Activated T-cell treated with anti-CD3 and anti-CD28 coated beads for 4 hours (primary cell): ENCODE results near the gene NHERF1.

Experiments
- DNase-seq: peaks from one replicate; pipeline ENCODE4 v3.0.0-alpha.2; 2020

The NHERF1 gene

DNA sequence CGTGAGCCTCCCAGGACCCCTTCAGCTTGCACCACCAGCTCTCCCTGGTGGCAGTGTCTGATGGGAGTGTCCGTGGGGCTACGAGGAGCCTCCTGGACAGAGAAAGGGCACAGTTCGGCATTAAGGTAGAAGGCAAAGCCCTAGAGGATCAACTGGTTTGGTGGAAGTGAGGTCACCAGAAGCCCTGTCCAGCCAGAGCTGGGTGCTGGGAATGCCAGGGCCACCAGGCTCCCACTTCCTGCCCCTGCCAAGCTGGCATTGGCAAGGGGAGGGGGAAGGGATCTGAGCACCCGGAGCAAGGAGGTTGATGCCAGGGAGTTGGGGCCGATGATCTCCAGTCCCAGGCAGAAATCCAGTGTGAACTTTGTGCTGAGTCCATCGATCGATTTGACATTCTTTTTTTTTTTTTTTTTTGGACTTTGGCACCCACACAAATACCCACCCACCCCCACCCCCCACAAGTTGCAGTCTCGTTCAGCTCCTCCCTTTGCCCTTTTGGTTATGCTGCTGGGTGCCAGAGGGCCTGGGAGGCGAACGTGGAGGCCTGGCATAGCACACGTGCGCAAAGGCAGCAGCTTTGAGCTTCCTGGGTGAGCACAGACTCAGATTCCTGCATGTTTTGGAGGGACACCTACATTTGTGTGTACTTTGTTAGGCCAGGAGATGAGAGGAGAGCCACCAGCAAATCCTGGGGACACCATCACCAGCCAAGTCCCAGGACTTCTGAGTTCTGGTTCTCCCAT is 2.1 kb downstream of the NHERF1 start:
- DNase-seq: no peak

DNA sequence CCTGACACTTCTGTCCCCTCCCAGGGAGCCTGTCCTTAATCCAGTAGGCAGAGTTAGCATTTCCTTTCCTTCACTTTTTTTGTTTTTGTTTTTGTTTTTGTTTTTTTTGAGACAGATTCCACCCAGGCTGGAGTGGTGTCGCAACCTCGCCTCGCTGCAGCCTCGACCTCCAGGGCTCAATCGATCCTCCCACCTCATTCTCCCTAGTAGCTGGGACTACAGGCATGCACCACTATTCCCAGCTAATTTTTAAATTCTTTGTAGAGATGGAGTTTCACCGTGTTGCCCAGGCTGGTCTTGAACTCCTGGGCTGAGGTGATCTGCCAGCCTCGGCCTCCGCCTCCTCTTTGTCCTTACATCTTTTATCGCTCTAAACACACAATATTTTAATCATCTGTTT is 4.0 kb downstream of the NHERF1 start:
- no peak for DNase-seq

DNA sequence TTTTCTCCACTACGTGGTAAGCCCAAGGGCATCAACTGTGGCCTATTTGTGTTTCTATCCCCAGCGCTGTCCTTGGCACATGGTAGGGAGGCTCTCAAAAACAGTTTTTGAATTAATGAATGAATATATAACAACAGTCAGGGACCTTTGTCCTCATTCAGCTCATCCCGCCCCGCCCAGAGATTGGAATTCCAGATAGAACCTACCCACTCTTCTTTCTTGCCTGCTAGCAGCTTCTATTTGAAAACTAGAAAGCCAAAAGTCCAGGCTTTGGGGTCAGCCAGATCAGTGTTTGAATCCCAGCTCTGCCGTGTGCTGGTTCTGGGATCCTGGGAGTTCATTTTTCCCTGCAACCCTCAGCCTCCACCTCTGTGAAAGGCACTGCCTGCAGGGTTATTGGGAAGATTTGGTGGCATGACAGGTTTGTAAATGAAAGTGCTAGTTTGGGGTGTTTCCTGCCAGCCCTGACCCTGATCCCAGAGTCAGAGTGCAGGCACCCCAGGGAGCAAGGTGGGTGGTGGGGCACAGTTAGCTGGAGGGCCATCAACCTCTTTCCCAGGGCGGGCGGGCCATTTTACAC is 4.5 kb downstream of the NHERF1 start:
- no peak for DNase-seq

DNA sequence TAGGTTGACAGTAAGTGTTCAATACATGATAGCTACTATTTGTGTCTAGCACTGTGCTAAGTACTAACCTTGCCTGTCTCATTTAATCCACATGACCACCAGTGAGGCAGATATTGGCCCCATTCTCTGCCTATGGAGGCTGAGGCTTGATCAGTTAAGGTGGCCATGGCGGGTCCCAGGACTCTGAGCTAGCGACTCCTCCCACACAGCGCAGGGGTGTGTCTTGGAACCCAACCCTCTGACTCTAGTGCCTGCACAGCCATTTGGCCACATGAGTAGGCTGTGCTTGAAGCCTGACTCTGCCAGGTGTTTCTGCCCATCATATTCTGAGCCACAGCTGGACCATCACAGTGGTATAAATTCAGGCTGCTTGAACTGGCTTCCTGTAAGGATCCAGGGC is 6.4 kb downstream of the NHERF1 start:
- DNase-seq: no peak

DNA sequence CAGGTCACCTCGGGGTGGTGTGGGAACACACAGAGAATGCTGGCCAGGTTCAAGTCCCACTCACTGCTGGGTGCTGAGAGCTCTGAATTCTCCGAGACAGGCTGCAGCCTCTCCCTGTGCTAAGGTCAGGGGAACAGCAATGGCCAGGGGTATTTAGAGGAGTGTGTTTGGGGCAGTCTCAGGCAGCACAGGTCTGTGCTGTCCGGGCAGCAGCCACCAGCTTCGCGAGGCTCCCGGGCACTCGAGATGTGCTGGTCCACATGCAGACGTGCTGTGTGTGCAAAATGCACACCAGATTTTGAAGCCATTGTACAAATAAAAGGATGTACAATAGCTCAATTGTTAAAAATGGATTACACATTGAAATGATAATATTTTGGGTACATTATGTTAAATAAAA is 7.1 kb downstream of the NHERF1 start:
- no peak for DNase-seq

DNA sequence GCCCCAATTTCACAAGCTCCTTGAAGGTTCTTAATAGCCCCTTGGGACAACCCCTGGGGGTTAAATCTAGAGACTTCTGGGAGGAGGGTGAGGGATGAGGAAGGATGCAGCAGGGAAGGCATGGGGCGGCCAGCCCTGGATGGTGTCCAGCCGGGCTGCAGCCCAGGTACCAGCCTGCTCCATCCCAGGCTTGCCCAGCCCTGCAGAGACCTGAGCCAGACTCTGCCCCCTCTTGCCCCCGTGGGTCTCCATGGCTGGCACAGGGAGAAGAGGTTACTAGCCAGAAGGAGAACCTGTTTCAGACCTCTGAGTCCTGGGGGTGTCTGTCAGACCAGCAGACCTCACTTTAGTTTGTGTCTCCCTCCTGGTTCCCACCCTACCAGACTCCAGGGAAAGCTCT is 8.5 kb downstream of the NHERF1 start:
- no peak for DNase-seq

DNA sequence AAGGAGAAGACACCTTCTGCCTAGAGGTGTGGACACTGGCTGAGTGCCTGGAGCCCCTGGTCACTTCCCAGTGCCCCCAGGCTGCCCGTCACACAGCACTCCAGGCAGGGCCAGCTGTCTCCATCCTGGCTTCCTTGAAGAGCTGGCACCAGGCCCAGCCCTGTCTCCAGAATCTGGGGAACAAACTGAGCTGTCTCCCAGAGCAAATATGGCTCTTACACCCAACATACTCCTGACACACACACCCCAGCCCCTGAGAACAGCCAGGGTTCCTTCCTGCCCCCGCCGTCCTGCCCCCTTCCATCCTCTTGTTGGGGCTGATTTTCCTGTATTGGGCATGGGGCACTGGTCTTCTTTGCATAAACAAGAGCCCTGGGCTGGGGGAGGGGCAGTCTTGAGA is 9.1 kb downstream of the NHERF1 start:
- no peak for DNase-seq

DNA sequence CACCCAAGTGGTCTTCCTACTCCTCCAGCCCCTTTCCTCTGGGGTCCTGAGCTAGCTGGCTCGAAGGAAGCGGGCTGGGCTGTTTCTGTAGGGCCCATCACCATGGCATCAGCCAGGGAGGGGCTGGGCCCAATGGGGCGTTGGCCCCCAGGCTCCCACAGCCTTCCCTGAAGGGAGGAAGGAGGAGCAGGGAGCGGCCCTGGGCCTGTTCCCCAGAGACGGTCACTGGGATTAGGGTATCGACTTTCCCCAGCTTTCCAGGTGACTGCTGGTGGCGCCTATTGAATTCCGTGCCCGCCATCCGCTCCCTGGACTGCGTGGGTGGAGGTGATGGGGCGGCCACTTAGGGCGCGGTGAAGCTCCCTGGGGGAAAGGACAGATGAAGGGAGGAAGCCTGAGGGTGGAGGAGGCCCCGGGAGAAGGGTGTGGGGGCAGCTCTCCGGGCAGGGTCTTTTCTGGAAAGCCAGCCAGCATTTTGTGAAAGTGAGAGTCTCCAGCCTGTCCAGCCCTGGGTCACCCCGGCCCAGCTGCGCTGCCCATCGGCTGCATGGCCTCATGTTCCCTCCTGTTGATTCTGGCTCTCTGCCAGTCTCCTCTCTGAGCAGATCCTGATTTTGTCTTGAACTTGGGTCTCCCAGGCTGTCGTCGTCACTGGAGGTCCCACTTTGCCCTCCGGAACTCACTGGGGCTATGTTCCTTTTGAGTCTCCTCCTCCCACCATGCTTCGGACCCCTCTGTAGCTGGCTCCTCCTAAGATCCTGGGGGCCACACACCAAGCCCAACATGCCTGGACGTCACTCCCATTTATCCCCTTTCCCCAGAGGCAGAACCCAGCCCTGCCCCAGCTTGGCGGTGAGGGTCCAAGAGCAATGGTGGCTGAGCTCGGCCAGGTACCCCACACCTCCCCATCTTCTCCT is 9.8 kb downstream of the NHERF1 start:
- no peak for DNase-seq

DNA sequence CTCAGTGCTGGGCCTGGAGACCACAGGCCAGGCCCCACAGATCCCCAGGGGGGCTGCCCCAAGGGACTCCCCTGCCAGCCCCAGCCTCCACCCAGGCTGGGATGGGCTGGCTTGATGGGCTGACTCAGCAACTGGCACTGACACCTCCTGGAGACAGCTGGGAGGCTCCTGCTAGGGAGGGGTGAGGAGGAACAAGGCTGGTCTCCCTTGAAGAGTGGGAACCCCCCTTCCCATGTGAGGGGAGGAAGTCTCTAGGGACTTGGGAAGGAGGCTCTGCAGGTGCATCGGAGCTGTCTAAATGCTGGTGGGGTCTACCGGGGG is 10.4 kb downstream of the NHERF1 start:
- no peak for DNase-seq

DNA sequence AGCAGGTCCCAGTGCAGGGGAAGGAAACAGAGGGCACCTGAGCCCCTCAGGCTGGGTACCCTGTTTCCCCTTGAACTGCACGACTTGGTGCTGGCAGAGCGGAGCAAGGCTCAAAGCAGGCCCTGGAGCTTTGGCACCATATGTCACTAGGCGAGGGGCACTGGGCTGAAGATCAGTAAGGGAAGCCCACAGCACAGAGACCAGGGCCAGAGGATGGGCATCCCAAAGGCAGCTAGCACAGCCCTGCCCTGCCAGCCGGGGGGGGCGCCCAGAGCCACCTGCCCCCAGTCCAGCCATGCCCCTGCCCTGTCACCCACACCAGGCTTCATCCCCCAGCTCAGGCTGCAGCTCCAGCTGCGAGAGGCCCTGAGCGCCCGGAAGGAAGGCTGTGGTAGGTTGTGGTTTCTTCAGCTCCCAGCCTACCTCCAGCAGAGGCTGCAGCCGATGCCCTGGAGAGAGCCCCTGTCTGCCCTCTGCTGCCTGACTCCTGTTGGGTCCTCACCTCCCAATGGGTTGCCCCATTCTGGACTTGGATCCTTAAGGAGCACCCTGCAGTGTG is 10.9 kb downstream of the NHERF1 start:
- DNase-seq: no peak

DNA sequence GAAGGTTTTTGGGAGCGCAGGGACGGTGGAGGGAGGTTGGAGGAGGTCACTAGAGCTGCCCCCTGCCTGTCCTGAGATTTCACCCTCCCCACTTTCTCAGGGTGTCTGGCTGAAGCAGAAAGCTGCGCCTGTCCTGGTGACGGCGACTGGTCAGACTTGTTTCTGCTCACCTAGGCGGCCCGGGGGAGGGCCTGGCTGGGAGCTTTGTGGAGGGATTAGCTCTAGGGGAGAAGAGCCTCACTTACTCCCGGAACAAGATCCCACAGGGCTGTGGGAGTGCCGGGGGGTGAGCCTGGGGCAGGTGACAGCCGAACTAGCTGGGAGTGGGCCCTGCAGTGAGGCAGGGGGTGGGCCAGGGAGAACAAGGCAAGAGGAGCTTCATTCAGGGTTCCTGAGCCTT is 11.5 kb downstream of the NHERF1 start:
- no peak for DNase-seq

DNA sequence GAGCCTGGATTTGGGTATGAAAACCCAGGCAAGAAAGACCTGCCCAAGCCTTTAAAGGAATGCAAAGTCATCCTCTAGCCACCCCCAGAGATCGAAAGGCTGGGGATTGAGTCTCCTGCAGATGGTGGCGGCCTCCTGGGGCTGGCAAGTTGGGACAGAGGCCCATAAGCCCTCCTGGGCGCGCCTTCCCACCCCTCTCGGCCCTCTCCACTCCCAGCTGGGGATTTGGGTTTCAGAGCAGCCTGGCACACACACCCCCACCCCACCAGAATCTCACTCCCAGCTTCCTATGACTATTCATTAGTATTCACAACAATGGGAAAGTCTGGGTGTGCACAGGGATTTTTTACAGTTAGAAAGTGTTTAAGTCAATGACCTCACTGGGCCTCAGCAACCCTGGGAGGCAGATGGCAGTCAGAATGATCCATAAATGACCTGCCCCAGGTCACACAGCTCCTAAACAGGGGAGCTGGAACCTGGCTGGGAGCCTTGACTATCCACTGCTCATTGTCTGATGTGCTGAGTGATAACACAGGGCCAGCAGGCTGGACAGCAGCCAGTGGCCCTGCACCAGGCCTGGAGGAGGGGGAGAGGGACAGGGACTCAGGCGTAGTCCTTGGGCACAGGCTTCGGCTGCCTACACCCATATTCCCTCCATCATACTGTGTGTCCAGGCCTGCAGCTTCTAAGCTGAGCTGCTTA is 12.1 kb downstream of the NHERF1 start:
- no peak for DNase-seq

DNA sequence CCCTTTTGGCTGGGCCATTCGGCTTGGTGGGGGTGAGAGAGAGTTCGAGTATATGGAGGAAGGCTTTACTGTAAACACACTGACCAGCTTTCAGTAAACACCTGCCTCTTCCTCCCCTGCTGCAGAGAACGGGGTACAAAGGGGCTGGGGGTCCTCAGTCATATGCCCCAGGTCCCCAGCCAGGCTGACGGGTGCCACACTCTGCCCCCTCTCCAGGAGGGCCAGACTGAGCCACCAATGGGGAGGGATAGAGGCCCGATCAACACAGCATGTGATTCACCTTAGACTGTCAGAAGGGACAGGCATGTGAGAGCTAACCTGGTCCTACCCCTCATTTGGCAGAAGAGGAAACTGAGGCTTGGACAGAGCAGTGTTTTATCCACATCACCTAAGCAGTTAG is 13.0 kb downstream of the NHERF1 start:
- no peak for DNase-seq

DNA sequence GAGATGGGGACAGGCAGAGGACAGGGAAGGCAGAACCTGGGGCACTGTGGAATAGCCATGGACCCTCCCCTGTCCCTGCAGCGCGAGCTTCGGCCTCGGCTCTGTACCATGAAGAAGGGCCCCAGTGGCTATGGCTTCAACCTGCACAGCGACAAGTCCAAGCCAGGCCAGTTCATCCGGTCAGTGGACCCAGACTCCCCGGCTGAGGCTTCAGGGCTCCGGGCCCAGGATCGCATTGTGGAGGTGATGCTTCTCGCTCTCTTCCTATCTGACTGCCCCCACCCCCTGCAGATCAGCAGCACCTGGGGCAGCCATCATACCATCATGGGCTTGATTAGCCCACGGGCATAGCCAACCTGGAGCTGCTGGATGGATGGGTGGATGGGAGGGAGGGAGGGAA is 13.5 kb downstream of the NHERF1 start:
- DNase-seq: no peak

DNA sequence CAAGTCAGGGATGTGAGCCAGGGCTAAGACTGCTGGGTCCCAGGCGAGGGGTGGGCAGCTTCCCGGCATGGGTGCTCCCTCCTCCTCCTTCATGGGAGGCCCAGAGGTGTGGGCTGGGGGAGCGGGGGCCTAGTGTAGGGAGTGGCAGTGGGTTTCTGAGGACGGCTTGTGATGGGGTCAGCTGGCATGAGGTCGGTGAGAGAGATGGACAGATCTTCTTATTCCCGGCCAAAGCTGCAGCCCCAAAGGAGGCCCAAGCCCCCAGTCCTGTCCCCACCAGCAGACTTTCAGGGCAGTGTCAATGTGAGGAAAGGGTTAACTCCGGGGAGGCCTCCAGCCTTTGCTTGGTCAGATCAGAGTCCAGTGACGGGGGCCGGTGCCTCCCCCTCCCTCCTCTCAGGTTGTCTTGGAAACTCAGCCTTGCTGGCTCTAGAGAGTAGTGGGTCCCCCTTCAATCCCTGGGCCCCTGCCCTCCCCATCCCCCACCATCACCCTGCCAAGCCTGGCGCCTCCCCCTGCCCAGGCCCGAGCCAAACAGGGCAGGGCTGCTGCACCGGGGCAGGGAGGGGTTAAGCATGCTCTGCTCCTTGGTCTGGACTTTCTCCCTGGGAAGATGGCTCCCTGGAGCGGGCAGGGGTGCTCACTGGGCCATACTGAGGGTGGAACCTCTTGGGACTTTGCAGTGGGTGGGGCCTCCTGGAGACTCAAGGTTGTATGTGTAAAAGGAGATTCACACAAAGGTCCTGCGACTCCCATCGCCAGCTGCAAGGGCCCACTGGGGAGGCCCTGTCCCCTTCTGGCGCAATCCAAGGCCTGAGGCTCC is 15.3 kb downstream of the NHERF1 start:
- no peak for DNase-seq

DNA sequence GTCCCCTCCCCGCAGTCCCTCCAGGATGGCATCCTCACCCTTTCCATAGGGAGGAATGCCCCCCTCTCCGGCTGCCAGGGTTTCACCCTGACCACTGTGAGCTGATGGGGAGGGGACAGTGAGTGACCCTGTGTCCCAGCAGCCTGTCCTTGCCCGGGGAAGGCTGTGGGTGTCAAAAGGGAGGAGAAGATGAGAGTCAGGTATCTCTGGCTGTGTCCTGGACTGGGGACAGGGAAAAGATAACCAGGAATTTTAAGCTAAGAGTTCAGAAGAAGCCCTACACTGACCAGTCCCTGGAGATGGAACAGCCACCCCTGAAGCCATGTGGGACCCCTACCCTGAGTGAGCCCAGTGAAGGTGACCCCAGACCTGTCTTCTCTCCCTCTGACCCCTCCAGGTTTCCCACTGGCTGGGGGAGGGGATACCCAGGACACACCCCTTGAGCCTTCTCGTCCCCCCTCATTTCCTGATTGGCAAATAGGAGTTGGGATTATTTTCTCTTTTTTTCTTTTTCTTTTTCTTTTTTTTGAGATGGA is 16.4 kb downstream of the NHERF1 start:
- DNase-seq: no peak

DNA sequence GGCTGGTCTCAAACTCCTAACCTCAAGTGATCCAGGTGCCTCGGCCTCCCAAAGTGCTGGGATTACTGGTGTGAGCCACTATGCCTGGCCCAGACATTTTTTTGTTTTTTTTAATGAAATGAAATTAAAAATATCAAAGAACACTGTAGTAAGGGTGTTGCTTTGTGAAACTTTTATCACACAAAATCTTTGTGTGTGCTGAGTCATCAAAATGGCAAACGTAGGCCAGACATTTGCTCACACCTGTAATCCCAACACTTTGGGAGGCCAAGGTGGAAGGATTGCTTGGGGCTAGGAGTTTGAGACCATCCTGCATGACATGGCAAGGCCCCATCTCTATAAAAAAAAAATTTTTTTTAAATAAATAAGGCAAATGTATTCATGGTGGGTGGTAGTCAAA is 18.0 kb downstream of the NHERF1 start:
- no peak for DNase-seq

DNA sequence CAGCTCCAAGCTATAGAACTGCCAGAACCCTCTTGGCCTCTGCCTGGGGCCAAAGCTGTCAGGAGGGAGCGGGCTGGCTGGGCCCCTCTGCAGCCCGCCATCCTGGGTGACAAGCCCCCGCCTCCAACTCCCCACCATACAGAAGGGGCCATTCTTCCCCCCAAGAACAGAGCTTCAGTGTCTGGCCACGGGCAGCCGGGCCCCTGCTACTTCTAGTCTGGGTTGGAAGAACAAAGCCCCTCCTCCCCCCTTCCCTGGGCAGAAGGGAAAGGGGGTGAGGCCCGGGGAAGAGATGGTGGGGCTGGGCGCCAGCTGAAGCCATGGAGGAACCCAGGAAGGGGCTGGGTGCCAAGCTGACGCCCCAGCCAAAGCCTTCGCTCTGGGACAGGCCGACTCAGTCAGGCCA is 18.7 kb downstream of the NHERF1 start:
- DNase-seq: no peak

DNA sequence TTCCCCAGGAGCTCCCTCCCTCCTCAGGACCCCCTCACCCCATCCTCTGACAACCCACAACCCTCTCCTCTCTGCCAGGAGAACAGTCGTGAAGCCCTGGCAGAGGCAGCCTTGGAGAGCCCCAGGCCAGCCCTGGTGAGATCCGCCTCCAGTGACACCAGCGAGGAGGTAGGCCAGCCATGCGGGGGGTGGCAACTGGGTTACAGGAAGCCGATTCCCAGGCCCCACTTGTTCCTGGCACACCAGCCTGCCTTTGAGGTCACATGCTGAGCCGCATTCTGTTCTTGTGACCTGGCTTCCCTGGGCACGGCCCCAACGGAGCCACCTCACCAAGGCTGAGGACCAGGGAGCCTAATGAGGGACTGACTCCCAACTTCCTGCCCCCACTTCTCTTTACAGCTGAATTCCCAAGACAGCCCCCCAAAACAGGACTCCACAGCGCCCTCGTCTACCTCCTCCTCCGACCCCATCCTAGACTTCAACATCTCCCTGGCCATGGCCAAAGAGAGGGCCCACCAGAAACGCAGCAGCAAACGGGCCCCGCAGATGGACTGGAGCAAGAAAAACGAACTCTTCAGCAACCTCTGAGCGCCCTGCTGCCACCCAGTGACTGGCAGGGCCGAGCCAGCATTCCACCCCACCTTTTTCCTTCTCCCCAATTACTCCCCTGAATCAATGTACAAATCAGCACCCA is 19.8 kb downstream of the NHERF1 start:
- no peak for DNase-seq

DNA sequence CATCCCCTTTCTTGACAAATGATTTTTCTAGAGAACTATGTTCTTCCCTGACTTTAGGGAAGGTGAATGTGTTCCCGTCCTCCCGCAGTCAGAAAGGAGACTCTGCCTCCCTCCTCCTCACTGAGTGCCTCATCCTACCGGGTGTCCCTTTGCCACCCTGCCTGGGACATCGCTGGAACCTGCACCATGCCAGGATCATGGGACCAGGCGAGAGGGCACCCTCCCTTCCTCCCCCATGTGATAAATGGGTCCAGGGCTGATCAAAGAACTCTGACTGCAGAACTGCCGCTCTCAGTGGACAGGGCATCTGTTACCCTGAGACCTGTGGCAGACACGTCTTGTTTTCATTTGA is 20.3 kb downstream of the NHERF1 start:
- no peak for DNase-seq

DNA sequence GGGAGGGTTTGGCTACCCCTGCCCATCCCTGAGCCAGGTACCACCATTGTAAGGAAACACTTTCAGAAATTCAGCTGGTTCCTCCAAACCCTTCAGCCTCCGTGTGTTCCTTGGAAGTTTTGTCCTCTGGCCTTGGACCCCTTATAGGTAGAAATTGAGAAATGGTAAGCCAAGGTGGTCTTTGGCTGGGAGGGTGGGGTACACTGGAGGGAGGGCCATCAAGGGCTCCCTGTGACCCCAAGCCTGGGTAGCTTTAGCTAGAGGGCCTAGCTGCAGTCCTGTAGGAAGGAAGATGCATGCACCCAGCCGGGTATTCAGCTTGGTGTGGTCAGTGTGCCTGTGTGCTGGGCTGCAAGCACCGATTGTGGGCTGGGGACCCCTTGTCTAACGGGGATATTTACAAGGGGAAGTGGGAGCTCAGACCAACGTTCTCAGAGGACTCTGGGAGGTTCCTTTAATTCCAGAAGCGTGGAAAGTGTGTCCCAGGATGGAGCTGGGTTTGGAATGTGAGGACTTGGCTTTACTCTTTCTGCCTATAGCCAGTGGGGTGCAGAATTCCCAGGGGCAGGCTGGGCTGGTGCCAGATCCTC is 20.9 kb downstream of the NHERF1 start:
- no peak for DNase-seq
